ENCODE measurements around the gene MYADM. TPM values are rescaled to one million over a fixed set of nuclear protein-coding genes. Genes with fewer than 3 reads are reported as not detected.
A peak's percentile ranks its signal among the peaks of the same experiment; 100 is the strongest.

Gene MYADM
- total RNA-seq, 1 donor from 2014 or later, result 96.0 TPM

GRCh38 chr19:53904909-53905308 is 37.2 kb downstream of the MYADM start:
- no peak for TF ChIP-seq CTCF (IDR thresholded peaks at IDR 0.05; ENCODE audit: borderline replicate concordance)
- H3K27ac ChIP-seq (replicated peaks), result no peak overlapping the region
- peaks cover 96% of the 10 kb centered on the region for H3K27me3 ChIP-seq (ENCODE audit: low read depth)
- H3K4me3 ChIP-seq, result no peak overlapping the region
- no peaks in the 10 kb centered on the region for H3K9me3 ChIP-seq (replicated peaks)
- H3K4me1 ChIP-seq, result peaks cover 17% of the 10 kb centered on the region
- intact Hi-C loops (cut with micrococcal nuclease), result loop anchor here (10.0 kb wide), 1 partner anchor 120 kb away; no protein-coding TSS in a partner anchor
- no peak for DNase-seq
- H3K36me3 ChIP-seq, result no peaks in the 10 kb centered on the region

- Histone ChIP-seq H3K36me3 (no peaks in the 10 kb centered on the region), H3K4me1 (peaks cover 17% of the 10 kb centered on the region), H3K4me3 (no peak overlapping the region), H3K27me3 (ENCODE audit: low read depth) (peaks cover 96% of the 10 kb centered on the region), H3K27ac (replicated peaks) (no peak overlapping the region), H3K9me3 (replicated peaks) (no peaks in the 10 kb centered on the region)
- intact Hi-C loops (cut with micrococcal nuclease), result loop anchor here (10.0 kb wide), 1 partner anchor 119 kb away; no protein-coding TSS in a partner anchor
- no peak for DNase-seq
- TF ChIP-seq CTCF (IDR thresholded peaks at IDR 0.05; ENCODE audit: borderline replicate concordance), result no peak
Observed at GRCh38 chr19:53905787-53906186, 38.1 kb downstream of the MYADM start.

- peak; percentile 42 for DNase-seq
Observed at GRCh38 chr19:53906211-53907192, 38.8 kb downstream of the MYADM start.

GRCh38 chr19:53907193-53907581 is 39.5 kb downstream of the MYADM start:
- Histone ChIP-seq H3K4me1 (peaks cover 17% of the 10 kb centered on the region), H3K4me3 (no peak overlapping the region), H3K9me3 (replicated peaks) (no peaks in the 10 kb centered on the region), H3K27me3 (ENCODE audit: low read depth) (peaks cover 96% of the 10 kb centered on the region), H3K36me3 (no peaks in the 10 kb centered on the region), H3K27ac (replicated peaks) (no peak overlapping the region)
- DNase-seq, result no peak
- intact Hi-C loops (cut with micrococcal nuclease), result loop anchor here (10.0 kb wide), 1 partner anchor 118 kb away; no protein-coding TSS in a partner anchor
- no peak for TF ChIP-seq CTCF (IDR thresholded peaks at IDR 0.05; ENCODE audit: borderline replicate concordance)

More at GRCh38 chr19:53906211-53907192, 38.8 kb downstream of the MYADM start:
- Histone ChIP-seq H3K4me3 (no peak overlapping the region), H3K9me3 (replicated peaks) (no peaks in the 10 kb centered on the region), H3K36me3 (no peaks in the 10 kb centered on the region), H3K27me3 (ENCODE audit: low read depth) (peaks cover 96% of the 10 kb centered on the region), H3K27ac (replicated peaks) (no peak overlapping the region), H3K4me1 (peaks cover 17% of the 10 kb centered on the region)
- intact Hi-C loops (cut with micrococcal nuclease), result loop anchor here (10.0 kb wide), 1 partner anchor 118 kb away; no protein-coding TSS in a partner anchor
- peak; percentile 87 for TF ChIP-seq CTCF (IDR thresholded peaks at IDR 0.05; ENCODE audit: borderline replicate concordance)

- H3K9me3 ChIP-seq (replicated peaks), result no peaks in the 10 kb centered on the region
- TF ChIP-seq CTCF (IDR thresholded peaks at IDR 0.05; ENCODE audit: borderline replicate concordance), result no peak
- no peak for DNase-seq
- H3K4me1 ChIP-seq, result peaks cover 17% of the 10 kb centered on the region
- H3K4me3 ChIP-seq, result no peak overlapping the region
- H3K27ac ChIP-seq (replicated peaks), result no peak overlapping the region
- no peaks in the 10 kb centered on the region for H3K36me3 ChIP-seq
- intact Hi-C loops (cut with micrococcal nuclease), result loop anchor here (10.0 kb wide), 1 partner anchor 117 kb away; no protein-coding TSS in a partner anchor
- H3K27me3 ChIP-seq (ENCODE audit: low read depth), result peaks cover 96% of the 10 kb centered on the region
Observed at GRCh38 chr19:53907690-53908089, 40.0 kb downstream of the MYADM start.
